GM19452 (cell line): Measurements from ENCODE around the gene NOL4L.
"Not testable (repeated sequence)": the region's sequence is repeated elsewhere in the genome, so short reads cannot be mapped to it uniquely, and the experiment has no call there.

Source experiments
- ATAC-seq: cut with Tn5 transposase; IDR thresholded peaks from one replicate; pipeline ENCODE4 v1.9.1; 2021; ENCODE audit not compliant: unreplicated experiment

The NOL4L gene

DNA sequence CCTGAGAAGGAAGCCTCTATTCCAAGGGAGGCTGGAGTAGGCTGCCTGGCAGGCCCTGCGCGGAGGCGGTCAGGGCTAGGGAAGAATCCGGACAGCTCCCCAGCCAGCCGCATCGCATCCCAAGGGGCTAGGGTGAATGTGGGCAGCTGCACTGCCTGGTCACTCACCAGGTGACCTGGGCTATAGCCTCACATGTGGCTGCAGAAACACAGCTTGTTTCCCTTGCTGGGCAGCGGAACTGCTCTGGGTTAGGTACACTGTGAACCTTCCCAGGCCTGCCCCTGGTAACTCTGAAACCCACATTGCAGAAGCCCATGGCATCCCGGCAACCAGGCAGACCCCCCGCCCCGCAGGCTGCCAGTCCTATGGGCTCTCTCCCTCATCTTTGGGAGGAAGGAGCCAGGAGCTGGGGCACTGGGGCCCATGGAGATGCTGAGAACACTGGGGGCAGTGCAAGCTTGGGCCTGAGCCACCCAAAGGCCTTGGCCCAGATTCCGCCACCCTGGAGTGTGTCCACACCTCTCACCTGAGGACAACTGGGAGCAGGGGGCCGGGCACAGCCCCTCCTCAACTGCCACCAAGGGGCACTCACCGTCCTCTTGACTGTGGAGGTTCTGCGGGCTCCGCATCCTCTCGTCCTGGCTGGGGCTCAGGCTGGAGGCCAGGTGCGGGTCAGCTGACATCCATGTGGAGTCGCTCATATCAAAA is 111.0 kb downstream of the NOL4L start:
- ATAC-seq: no peak

DNA sequence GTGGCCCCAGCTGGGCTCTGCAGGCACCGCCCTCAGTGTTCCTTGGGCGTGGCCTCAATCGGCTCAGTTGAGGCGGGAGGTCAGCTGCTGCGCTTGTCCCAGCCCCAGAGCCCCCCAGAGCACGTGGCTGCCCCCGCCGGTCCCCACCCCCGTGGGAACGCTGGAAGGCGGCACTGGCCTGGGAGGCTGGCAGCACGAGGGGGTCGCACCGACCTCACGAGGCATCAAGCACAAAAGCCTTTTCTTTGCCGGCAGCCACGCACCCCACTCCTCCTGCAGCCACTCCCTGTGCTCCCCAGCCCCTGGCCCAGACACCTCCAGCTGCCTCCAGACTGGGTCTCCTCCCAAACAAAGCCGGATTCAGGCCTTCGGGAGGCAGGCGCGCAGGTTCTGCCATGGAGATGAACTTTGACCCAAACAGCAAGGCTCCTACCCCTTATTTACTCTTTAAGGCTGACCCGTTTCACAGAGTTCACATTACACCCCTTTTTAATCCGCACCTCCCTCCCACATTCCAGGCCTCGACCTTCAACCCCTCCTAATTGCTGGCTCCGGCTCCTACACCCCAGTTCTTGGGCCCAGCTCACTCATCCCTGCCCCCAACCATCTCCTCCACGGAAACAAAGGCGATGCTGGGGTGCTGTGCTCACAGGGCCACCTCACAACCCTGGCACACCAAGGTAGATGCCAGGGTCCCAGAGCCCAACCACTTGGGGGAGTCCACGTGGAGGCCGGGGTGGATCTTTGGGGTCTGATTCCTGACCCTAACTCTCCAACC is 111.7 kb downstream of the NOL4L start:
- ATAC-seq: no peak

DNA sequence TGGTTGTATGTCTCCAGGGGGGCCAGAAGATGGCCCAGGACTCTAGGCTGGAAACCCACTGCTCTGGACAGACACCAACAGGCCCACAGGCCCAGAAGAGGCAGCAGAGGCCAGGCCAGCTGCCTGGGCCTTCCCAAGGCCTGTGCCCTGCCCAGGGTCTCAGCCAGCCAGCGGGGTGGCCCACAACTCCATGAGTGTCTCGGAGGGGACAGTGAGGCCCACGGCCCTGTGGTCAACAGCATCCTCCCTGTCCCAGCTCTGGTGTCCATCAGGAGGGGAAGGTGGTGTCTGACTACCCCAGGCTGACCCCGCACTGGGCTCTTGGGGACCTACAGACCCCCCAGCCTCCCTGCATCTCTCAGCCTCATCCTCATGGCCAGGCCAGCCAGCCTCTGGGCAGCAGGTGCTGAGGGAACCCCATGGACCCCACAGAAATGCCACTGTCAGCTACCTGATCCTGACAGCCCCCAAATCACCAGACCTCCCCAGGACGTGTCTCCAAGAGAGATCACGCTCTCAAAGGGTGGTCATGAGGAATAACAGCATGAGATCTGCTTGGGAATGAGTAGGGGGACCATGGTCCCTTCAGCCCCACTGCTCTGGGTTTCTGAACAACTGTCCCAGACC is 112.4 kb downstream of the NOL4L start:
- ATAC-seq: no peak

DNA sequence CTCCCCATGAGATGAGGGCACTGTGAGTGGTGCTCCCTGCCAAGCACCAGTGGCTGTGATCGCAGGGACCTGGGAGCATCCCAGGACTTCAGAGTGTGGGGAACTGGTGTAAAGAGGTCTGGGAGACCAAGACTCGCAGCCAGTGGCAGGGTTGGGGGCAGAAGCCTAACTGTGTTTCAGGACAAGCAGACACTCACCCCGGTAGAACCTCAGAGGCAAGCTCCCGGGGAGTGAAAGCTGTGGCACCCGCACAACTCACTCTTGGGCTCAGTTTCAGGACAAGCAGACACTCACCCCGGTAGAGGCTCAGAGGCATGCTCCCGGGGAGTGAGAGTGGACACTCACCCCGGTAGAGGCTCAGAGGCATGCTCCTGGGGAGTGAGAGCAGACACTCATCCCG is 114.2 kb downstream of the NOL4L start:
- no peak for ATAC-seq

DNA sequence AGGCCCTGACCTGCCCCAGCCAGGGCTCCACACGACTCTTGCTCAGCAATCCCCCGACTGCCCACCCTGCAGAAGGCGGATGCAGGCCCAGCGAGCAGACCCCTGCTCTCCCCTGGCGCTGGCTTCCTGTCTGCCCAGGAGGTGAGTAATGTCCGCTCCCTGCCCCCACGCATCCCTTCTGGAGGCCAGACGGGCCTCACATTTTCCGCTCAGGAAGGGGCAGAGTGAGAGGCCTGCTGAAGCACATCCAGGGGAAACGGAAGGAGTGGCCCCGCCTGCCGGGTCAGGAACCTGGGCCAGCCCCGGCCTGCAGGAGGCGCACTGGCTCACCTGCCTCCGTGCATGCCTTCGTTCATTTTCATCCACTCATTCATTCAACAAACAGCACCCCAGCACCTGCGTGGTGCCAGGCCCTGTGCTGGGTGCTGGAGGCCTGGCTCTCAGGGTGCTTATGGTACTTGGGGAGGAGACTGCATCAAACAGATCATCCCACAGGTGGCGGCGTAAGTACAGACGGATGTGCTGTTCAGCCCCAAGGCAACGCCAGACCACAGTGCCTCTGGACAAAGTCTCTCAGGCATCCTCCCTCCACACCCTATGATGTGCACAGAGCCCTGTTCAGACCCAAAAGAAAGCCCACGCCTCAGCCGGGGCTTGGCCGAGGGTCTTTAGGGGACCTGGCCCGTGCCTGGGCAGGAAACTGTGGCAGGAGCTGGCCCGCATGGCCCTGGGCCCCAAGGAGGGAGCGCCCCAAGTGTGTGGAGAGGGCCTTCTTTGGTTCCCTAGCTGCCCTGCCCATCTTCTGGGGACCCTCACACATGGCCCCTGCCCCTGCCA is 114.9 kb downstream of the NOL4L start:
- no peak for ATAC-seq

DNA sequence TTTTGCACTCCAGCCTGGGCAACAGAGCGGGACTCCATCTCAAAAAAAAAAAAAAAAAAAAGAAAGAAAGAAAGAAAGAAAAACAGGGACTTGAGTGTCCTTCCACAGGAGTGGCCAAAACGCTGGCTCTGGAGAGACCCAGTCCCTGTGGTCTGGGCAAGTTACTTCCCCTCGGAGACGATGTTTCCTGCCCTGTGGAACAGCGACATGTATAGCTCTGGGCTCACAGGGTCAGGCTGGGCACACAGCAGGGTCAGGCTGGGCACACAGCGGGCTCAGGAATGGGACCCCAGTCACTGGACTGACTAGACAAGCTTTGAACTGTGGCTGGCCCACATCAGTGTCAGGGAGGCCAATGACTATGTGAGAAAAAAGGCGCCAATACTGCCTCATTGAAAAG is 116.3 kb downstream of the NOL4L start:
- no peak for ATAC-seq

DNA sequence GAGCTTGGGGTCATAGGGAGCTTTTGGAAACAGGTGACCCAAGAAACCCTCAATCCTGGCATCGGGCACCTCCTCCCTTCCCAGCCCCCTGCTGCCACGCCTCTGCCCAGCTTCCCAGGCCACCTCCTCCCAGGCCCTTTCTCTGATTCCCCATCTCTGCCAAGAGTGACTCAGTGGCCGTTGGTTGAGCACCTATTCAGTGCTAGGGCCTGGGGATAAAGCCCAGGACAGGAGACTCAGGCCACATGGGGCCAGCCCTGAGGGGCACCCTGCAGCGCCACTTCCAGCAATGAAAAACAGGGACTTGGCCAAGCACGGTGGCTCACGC is 116.9 kb downstream of the NOL4L start:
- no peak for ATAC-seq

DNA sequence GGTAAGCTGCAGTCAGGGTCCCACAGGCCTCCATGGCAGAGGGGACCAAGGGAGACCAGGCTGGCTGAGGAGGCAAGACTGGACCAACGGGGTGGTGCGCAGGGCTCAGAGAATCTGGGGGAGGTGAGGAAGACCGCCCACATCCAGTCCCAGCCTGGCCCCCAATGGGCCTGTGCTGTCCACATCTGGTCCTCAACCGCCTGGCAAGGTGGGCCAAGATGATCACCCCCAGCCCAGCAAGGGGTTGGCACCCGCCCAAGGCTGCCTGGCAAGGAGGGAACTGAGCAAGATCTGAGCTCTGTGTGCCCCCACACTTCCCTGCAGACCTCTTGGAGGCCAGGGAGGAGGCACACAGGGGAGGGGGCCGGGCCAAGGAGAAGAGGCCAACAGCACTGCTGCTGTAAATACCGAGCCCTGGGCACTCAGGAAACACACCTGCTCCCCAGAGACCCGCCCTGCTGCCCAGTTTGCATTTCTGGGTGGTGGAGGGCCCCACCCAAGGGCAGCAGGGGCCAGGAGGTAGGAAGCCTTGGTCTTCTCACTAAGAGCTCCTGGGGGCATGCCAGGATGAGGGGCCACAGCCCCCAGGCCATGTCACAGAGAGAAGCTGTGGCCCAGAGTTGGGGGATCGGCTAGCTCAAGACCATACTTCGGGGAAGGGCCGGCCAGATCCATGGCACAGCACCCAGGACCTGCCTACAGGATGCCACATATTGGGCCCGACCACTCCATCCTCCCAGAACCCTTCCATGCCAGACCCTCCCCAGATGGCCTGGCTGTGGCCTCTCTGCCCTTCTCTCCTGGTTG is 117.4 kb downstream of the NOL4L start:
- no peak for ATAC-seq

DNA sequence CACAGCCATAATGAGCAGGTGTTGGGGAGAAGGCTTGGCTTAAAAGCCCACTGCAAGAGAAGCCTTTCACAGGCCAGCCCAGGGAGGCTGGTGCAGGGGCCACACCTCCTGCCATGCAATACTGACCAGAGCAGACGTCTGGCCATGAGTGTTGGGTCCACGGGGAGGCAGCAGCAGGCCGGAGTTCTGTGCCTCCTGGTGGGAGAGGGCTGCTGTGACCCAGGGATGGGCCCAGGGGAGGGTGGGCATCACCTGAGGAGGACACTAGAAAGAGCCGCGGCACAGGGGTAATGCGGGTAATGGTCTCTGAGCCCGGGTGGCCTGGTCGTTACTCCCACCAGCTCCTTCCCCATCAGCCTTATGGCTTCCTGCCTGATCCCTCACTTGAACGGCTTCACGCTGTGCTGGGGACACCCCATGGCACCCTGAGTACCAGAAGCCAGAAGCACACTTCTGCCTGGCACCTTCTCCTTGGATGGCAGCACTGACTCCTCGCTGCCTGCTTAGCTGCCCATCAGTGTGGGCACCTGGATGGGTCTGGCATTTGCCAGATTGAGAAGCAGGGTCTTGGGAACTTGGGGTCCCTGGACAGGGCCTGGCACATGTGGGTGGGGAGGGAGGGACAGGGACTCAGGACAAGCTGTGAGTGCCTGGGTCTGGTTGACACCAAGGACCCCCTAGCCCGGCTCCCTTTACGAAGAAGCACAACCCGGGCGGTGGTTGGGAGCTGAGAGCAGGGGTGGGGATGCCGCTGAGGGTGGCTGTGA is 118.2 kb downstream of the NOL4L start:
- ATAC-seq: no peak

DNA sequence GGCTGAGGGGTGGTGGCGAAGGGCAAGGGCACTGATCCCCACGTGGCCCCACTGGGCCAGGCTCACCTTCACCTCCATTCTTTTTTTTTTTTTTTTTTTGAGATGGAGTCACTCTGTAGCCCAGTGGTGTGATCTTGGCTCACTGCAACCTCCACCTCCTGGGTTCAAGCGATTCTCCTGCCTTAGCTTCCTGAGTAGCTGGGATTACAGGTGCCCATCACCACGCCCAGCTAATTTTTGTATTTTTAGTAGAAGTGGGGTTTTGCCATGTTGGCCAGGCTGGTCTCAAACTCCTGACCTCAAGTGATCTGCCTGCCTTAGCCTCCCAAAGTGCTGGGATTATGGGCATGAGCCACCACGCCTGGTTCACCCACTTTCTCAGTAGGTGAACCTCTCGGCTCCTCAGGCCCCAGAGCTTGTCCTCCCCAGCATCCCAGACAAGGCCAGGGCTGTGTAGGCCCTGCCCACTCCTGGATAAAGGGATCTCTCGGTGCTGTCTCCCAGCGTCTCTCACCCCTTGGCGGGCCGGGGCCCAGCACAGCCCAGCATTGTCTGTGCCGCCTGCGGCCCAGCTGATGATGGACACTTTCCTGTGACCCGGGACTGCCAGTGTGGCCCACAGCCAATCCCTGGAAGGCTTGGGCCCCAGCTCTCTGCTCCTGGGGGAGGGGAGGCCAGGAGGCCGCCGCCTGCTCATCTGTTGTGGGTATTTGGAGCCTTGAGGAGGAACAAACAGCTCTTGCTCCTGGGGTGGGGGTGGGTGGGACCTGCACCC is 119.0 kb downstream of the NOL4L start:
- ATAC-seq: not testable (repeated sequence)

DNA sequence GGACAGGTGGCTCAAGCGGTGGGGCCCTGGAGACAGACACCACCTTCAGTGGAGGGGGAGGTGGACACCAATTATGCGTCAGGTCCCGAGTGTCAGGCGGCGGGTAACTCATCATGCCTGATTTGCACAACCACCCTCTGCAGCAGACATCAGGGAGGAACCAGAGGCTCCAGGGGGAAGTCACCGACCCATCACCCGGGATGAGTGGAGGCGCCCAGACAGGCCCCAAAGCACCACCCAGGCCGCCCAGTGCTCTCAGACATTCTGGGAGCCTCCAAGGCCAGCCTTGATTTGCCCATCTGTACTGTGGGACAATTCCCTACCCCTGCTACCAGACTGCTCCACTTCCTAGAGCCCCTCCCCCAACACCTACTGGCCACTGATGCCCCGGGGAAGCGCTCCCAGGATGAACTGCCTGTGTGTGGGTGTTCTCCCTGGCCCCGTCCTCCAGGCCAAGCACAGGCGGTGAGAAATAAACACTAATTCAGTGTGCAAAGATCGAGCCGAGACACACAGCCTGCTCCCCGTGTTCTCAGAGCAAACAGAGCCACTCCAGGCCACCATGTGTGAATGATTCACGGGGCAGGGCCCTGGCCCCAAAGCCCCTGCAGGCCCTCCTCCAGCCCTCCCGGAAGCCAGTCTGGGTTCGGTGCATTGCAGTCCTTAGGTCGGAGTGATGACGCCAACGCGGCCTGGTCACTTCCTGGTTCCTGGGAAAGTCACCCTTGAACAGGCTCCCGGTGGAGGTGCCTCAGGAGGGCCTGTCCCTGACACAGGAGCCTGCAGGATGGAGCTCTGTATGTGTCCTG is 119.8 kb downstream of the NOL4L start:
- ATAC-seq: no peak

DNA sequence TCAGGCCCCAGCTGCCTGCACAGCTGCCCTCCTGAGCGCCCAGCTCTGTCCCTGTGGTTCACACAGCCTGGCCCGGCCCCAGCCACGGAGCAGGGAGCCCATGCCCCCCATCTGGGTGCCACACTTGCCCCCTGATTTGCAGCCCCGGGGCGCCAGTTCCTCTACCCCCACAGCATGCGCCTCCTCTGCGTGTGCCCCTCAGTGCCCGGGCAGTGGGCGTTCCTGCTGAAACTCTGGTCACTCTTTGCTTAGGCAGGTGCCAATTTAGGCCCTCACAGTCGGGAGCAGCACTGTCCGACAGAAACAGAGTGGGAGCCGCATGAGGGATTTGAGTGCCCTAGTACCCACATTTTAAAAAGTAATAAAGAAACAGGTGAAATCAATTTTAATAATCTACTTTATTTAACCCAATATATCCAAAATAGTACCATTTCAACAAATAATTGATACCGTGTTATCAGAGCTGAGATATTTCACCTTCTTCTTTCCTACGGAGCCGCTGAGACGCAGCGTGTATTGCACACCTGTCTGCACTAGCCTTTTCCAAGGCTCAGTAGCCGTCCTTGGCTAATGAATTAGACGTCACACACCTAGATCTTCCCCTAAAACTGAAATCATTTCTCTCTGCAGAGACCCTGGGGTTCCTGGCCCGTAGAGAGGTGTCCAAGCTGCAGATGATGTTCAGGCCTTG is 120.6 kb downstream of the NOL4L start:
- no peak for ATAC-seq

DNA sequence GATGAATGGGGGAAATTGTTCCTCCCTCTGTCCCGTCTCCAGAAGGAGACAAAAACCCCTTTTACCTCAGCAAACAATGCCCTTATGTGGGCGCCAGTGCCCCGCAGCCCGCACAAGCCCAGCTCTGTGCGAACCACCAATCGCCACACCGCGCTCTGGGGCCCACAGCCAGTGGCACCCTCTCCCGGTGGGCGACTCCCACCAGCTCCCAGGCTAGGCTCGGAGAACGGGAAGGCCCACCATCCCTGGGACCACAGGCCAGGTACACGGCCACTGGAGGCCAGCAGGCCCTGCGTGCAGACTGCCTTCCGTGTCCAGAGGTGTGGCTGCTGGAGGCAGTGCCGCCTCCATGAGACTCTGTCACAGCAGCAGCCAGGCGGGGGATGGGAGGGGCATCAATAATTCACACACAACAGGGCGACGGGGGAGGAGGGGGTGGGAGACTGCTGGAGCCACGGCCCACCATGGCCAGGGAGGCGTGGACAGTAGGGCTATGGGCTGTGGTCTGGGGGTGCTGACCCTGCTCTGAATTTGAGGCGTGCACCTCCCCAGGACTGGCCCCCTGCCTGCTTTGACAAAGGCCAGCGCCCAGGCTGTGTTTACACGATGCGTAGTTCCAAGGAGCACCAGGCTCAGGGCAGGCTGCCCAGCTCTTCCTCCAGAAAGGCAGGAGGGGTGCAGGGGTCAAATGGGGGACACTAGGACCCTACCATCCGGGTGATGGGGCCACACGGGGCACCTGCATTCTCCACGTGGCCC is 121.3 kb downstream of the NOL4L start:
- no peak for ATAC-seq

DNA sequence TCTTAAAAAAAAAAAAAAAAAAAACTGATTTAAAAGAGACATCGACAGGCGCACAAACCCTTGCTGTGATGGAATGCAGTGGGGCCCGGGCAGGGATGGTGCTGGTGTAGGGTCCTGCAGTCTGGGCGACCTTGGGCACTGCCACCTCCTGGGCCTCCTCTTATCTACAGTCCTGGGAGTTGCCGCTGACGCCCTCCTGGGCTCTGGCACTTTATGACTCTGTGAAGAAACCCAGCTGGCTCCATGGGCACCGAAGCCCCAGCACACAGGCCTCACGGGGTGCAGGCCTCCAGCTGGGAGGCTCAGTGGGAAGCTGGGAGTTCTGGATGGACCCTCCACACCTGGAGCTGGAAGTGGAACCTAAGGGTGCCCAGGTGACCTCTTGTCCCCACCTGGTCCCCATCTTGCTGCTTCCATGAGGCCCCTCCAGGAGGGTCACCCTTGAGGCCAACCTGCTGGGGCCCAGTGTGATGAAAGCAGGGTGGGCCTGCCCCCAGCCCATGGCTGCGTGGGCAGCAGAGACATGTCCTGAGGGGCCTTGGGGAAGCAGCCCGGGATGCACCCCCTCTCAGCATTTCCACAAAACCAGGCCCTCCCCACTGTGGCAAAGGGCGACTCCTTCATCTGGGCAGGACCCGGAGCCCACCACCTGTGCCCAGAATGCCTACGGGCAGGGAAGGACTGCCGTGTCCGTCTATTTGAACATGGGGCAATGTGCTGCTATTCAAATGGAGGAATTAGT is 122.1 kb downstream of the NOL4L start:
- no peak for ATAC-seq

DNA sequence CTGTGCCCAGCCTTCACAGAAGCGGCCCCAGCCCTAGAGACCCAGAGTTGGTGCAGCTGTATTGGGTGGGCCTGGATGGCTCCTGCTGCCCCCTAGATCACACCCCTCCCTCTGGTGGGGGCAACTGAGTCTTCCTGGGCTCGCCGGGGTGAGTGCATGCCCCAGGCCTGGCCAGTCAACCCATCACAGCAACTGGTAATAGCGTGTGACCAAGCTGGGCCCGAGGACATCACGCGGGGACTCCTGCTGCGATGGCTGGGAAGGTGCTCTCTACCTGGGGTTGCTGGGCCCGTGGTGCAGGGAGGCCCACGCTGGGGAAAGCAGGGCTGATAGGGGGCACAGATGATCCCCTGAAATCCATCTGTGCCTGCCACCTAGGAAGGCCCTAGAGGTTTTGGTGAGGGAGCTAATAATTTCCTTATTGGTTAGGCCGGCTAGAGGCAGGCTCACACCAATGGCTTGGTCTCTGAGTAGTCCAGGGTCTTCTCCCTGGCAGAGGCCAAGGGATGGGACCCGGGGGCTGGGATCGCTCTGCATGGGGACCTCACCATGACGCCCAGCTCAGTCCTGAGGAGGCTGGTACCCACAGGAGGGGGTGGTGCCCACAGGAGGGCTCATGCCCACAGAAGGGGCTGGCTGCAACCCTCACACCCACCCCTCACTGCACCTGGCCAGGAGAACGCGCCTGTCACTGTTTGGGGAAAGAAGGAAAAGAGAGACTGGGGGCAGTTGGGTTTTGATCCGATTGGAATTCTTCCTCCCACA is 123.1 kb downstream of the NOL4L start:
- no peak for ATAC-seq
